Endothelial cell of umbilical vein (primary cell): ENCODE results near the gene MAP3K4. TPM values are rescaled to one million over a fixed set of nuclear protein-coding genes. Genes with fewer than 3 reads are reported as not detected.

Experiments used
- BruUV-seq: library from RNA; stranded (reverse); fragments of 400-500 nt; replicated peaks from 2 replicates; lab custom pipeline; 2021; lab: Mats Ljungman, UMichigan
- CTCF ChIA-PET: fragments of 300-600, 350-600 bp; sonication (Branson Sonifier 250); formaldehyde crosslinking; loops from one replicate; lab custom pipeline; 2021; ENCODE audit warnings: antibody characterized with exemption, inconsistent platforms; lab: Charles Lee
- POLR2A ChIA-PET: fragments of 300-600, 350-600 bp; sonication (Branson Sonifier 250); formaldehyde crosslinking; loops from one replicate; lab custom pipeline; 2021; ENCODE audit warnings: antibody characterized with exemption, inconsistent platforms; lab: Charles Lee
- DNase-seq: peaks from one replicate; pipeline ENCODE4 v3.0.0-alpha.2; 2011; ENCODE audit warnings: low read depth, low spot score
- FAIRE-seq: peaks from 2 replicates; lab custom pipeline; 2011; peaks lifted over from hg19 to GRCh38; lab: Jason Lieb, UNC
- H2AFZ ChIP-seq: 2 replicates; pipeline ENCODE4 v1.6.0; 2012; ENCODE audit warnings: low read depth, low read length, control low read depth, inconsistent platforms
- H3K27ac ChIP-seq: 2 replicates; pipeline ENCODE4 v1.5.1; 2011; ENCODE audit warnings: low read depth, mild to moderate bottlenecking, control low read depth, low read length, moderate library complexity; ENCODE audit not compliant: insufficient read depth
- H3K27me3 ChIP-seq, 2 experiments: 2 replicates each; pipeline versions ENCODE4 v1.6.0 to v1.6.1; 2011; ENCODE audit warnings: low read length in 2 of 2, mixed read lengths in 1 of 2; ENCODE audit not compliant: control insufficient read depth in 2 of 2, insufficient read depth in 2 of 2
- H3K36me3 ChIP-seq, 2 experiments: 2 replicates in 1 of 2; 3 replicates in 1 of 2; pipeline ENCODE4 v1.5.1; 2011; ENCODE audit warnings: low read length in 2 of 2, mild to moderate bottlenecking in 1 of 2, moderate library complexity in 1 of 2; ENCODE audit not compliant: control insufficient read depth in 2 of 2, insufficient read depth in 2 of 2; ENCODE audit errors: extremely low read depth in 1 of 2
- H3K4me1 ChIP-seq: 3 replicates; pipeline ENCODE4 v1.5.1; 2011; ENCODE audit warnings: mild to moderate bottlenecking, low read length; ENCODE audit not compliant: control insufficient read depth, insufficient read depth; ENCODE audit errors: extremely low read depth
- H3K4me2 ChIP-seq: 2 replicates; pipeline ENCODE4 v1.6.1; 2011; ENCODE audit warnings: low read length, control low read depth, mixed read lengths; ENCODE audit not compliant: insufficient read depth
- H3K4me3 ChIP-seq, 3 experiments: fragments of 200-600 bp in 1 of 3; sonication (generic), shearing (Covaris generic) in 1 of 3; replicated peaks in 1 of 3; 2 replicates each; pipeline ENCODE4 v1.5.1; 2011 to 2016; ENCODE audit warnings: control low read depth in 3 of 3, low read length in 3 of 3, mild to moderate bottlenecking in 2 of 3, inconsistent platforms in 1 of 3, low read depth in 1 of 3, moderate library complexity in 1 of 3; ENCODE audit not compliant: insufficient read depth in 1 of 3
- H3K79me2 ChIP-seq: 2 replicates; pipeline ENCODE4 v1.6.0; 2012; ENCODE audit warnings: low read length, inconsistent platforms; ENCODE audit not compliant: control insufficient read depth, insufficient read depth
- H3K9ac ChIP-seq: replicated peaks from 2 replicates; pipeline ENCODE3; 2011; ENCODE audit warnings: low read length, control low read depth; ENCODE audit not compliant: insufficient read depth; ENCODE audit errors: extremely low read depth
- H3K9me1 ChIP-seq: replicated peaks from 3 replicates; pipeline ENCODE4 v1.6.0; 2011; ENCODE audit warnings: mild to moderate bottlenecking, low read length; ENCODE audit not compliant: control insufficient read depth, insufficient read depth; ENCODE audit errors: extremely low read depth
- H3K9me3 ChIP-seq: replicated peaks from 2 replicates; pipeline ENCODE4 v1.5.1; 2012; ENCODE audit warnings: low read length, inconsistent platforms; ENCODE audit not compliant: control insufficient read depth, insufficient read depth
- H4K20me1 ChIP-seq: replicated peaks from 2 replicates; pipeline ENCODE3; 2011; ENCODE audit warnings: mild to moderate bottlenecking, low read length; ENCODE audit not compliant: control insufficient read depth, insufficient read depth; ENCODE audit errors: extremely low read depth
- EZH2 ChIP-seq: IDR thresholded peaks from 2 replicates; pipeline ENCODE4 v1.6.1; 2012; ENCODE audit warnings: borderline replicate concordance, low read depth, mild to moderate bottlenecking, moderate library complexity, low read length, inconsistent platforms; ENCODE audit not compliant: severe bottlenecking
- FOS ChIP-seq: IDR thresholded peaks from 2 replicates; pipeline ENCODE4 v1.6.1; 2011; ENCODE audit warnings: mild to moderate bottlenecking, low read length, moderate library complexity, borderline replicate concordance; ENCODE audit not compliant: insufficient read depth
- GATA2 ChIP-seq: IDR thresholded peaks from 2 replicates; pipeline ENCODE4 v1.7.0; 2011; ENCODE audit warnings: low read depth, mild to moderate bottlenecking, moderate library complexity, mixed read lengths, low read length; ENCODE audit not compliant: insufficient read length, insufficient read depth
- JUN ChIP-seq: IDR thresholded peaks from 2 replicates; pipeline ENCODE4 v1.6.1; 2011; ENCODE audit warnings: borderline replicate concordance, low read depth; ENCODE audit not compliant: insufficient read length, insufficient read depth
- MYC ChIP-seq: IDR thresholded peaks from one replicate; pipeline ENCODE4 v1.6.1; 2011; ENCODE audit warnings: mild to moderate bottlenecking, low read depth, low read length
- POLR2A ChIP-seq: IDR thresholded peaks from 2 replicates; pipeline ENCODE4 v1.6.1; 2012; ENCODE audit warnings: low read depth, mild to moderate bottlenecking, control low read depth, low read length
- POLR2AphosphoS5 ChIP-seq: IDR thresholded peaks from 2 replicates; pipeline ENCODE4 v1.6.1; 2012; ENCODE audit warnings: low read depth, mild to moderate bottlenecking, control low read depth, low read length, moderate library complexity; ENCODE audit not compliant: insufficient read depth
- dilution Hi-C: fragments of 300-500 bp; cut with MboI; formaldehyde crosslinking; loops from one replicate; pipeline ENCODE4 v1.15.0; 2019; ENCODE audit warnings: low sequenced_read_pairs; ENCODE audit not compliant: extremely low pct_ligation_motif_present
- intact Hi-C: fragments of 100-400 bp; cut with micrococcal nuclease; formaldehyde crosslinking; loops from one replicate; pipeline ENCODE4 v1.10.0; 2022
- polyA plus RNA-seq, 4 experiments: library from polyadenylated mRNA; depleted of rRNA in 3 of 4; stranded (reverse) in 3 of 4; unstranded in 1 of 4; fragments of >200 nt; gene quantifications; 2 replicates each; pipeline versions ENCODE4 v1.2.1 to v1.2.3, GENCODE V29; 2011 to 2012; ENCODE audit warnings: missing spikeins in 1 of 4
- total RNA-seq: library from RNA; stranded (reverse); gene quantifications from 2 replicates; pipeline ENCODE4 v1.2.3, GENCODE V29; 2021
- TF ChIP-seq, protein P1 (sequence below): IDR thresholded peaks from 2 replicates; pipeline ENCODE4 v1.6.1; 2011; ENCODE audit not compliant: insufficient read depth, insufficient read length
- TF ChIP-seq, protein P2 (sequence below), 2 donors: IDR thresholded peaks; 1 replicate in 1 of 2; 2 replicates in 1 of 2; pipeline ENCODE4 v1.5.1; 2011; ENCODE audit warnings: low read length in 2 of 2, mild to moderate bottlenecking in 2 of 2, moderate library complexity in 2 of 2, control low read depth in 1 of 2, inconsistent platforms in 1 of 2, low read depth in 1 of 2; ENCODE audit not compliant: insufficient read depth in 1 of 2; ENCODE audit errors: extremely low read depth in 1 of 2

The MAP3K4 gene
- total and polyA plus RNA-seq, 2 donors (not counting 3 experiments of a cell fraction or from before 2014, with no cell fraction given) = 10.8 to 42.3 TPM

DNA sequence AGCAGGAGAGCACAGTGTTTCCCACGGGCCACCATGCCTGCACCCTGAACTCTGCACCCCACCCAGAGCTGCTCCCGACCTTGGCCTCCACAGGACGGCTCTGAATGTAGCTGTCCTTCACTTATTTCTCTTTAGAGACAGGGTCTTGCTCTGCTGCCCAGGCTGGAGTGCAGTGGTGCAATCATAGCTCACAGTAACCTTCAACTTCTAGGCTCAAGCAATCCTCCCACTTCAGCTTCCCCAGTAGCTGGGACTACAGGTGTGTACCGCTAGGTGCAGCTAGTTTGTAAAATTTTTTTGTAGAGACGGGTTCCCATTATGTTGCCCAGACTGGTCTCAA, 151.4 kb downstream of the MAP3K4 start:
- H3K4me3 ChIP-seq = no peak overlapping the region
- no peak overlapping the region for H3K4me2 ChIP-seq
- ChIA-PET POLR2A (no interaction called here), CTCF (interaction anchor here (0.7 to 1.2 kb wide), 2 partner anchors 9 to 228 kb away, joined by 3 to 4 read pairs; no protein-coding TSS in a partner anchor)
- no peaks in the 10 kb centered on the region for H4K20me1 ChIP-seq
- peaks cover 0 to 8% of the 10 kb centered on the region in 2 experiments for H3K36me3 ChIP-seq
- H3K27me3 ChIP-seq = no peaks in the 10 kb centered on the region
- intact Hi-C loops (loop anchor here (5.0 kb wide), 1 partner anchor 211 kb away; no protein-coding TSS in a partner anchor), dilution Hi-C loops (no loop called here)
- TF ChIP-seq MYC (no peak), POLR2A (no peak), GATA2 (no peak), EZH2 (no peak), FOS (no peak), JUN (no peak), POLR2AphosphoS5 (no peak)
- TF ChIP-seq, protein P1, sequence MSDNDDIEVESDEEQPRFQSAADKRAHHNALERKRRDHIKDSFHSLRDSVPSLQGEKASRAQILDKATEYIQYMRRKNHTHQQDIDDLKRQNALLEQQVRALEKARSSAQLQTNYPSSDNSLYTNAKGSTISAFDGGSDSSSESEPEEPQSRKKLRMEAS = no peak
- TF ChIP-seq, protein P2, sequence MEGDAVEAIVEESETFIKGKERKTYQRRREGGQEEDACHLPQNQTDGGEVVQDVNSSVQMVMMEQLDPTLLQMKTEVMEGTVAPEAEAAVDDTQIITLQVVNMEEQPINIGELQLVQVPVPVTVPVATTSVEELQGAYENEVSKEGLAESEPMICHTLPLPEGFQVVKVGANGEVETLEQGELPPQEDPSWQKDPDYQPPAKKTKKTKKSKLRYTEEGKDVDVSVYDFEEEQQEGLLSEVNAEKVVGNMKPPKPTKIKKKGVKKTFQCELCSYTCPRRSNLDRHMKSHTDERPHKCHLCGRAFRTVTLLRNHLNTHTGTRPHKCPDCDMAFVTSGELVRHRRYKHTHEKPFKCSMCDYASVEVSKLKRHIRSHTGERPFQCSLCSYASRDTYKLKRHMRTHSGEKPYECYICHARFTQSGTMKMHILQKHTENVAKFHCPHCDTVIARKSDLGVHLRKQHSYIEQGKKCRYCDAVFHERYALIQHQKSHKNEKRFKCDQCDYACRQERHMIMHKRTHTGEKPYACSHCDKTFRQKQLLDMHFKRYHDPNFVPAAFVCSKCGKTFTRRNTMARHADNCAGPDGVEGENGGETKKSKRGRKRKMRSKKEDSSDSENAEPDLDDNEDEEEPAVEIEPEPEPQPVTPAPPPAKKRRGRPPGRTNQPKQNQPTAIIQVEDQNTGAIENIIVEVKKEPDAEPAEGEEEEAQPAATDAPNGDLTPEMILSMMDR (IDR thresholded peaks at IDR 0.05; ENCODE audit: extremely low read depth in 1 of 2, insufficient read depth in 1 of 2, low read depth in 1 of 2, low read length in 2 of 2) = no peak
- H3K79me2 ChIP-seq = no peaks in the 10 kb centered on the region
- H3K27ac ChIP-seq = no peak overlapping the region
- no peaks in the 10 kb centered on the region for H3K9me1 ChIP-seq
- no peak for FAIRE-seq
- no peaks in the 10 kb centered on the region for H3K9me3 ChIP-seq
- no peaks in the 10 kb centered on the region for H3K4me1 ChIP-seq
- no peak overlapping the region for H3K9ac ChIP-seq
- no peak for DNase-seq
- H2AFZ ChIP-seq = no peak overlapping the region
- BruUV-seq = no TSS peak
